Middle frontal gyrus (tissue), 1 donor: ENCODE data around the gene MIXL1.

ENCODE experiments used
- DNase-seq: peaks from one replicate; pipeline ENCODE4 v3.0.0-alpha.2; 2015; ENCODE audit warnings: low spot score; ENCODE audit errors: extremely low spot score

The MIXL1 gene

DNA sequence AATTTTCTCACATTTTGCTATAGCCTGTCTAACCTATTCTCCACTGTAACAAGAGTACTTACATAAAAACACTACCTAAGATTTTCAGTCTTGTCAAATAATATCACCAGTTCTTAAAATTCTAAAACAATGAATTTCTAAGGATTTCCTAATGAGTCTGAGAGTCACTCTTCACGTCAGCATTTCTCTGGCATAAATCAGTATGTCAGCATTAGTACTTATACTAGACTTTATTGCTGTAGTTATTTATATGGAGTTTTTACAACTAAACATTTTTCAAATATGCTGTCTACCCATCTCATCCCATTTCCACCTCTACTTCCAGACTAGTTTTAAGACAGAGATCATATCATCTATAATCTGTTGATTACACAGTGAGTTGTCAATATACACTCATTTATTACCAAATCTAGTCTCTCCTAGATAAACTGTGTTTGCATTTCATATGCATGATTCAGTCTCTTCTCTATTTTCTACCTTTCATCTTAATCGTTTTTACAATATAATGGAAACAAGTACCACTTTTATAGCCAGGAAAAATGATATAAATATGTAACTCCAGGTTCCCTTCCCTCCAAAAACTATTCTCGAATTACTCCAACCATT, 52.7 kb downstream of the MIXL1 start:
- no peak for DNase-seq
